ENCODE data around the gene LGALS1.
A peak's percentile ranks its signal among the peaks of the same experiment; 100 is the strongest.

Gene LGALS1

GRCh38 chr22:37678372-37678771, 2.9 kb downstream of the LGALS1 start:
- no peak overlapping the region for H3K4me3 ChIP-seq (ENCODE audit: low read depth, low read length)
- no peak for TF ChIP-seq CTCF (IDR thresholded peaks at IDR 0.05; ENCODE audit: low read depth, low read length, missing control alignments)
- DNase-seq (ENCODE audit: low read depth): no peak

GRCh38 chr22:37679670-37680069, 4.2 kb downstream of the LGALS1 start:
- TF ChIP-seq CTCF (IDR thresholded peaks at IDR 0.05; ENCODE audit: low read depth, low read length, missing control alignments): no peak
- DNase-seq (ENCODE audit: low read depth): no peak

GRCh38 chr22:37680191-37680851, 4.9 kb downstream of the LGALS1 start:
- H3K4me3 ChIP-seq (ENCODE audit: low read depth, low read length): no peak overlapping the region
- no peak for DNase-seq (ENCODE audit: low read depth)
- no peak for TF ChIP-seq CTCF (IDR thresholded peaks at IDR 0.05; ENCODE audit: low read depth, low read length, missing control alignments)

More at GRCh38 chr22:37679670-37680069, 4.2 kb downstream of the LGALS1 start:
- no peak overlapping the region for H3K4me3 ChIP-seq (ENCODE audit: low read depth, low read length)

GRCh38 chr22:37681001-37681424, 5.6 kb downstream of the LGALS1 start:
- no peak for DNase-seq (ENCODE audit: low read depth)
- TF ChIP-seq CTCF (IDR thresholded peaks at IDR 0.05; ENCODE audit: low read depth, low read length, missing control alignments): no peak

GRCh38 chr22:37681556-37682049, 6.2 kb downstream of the LGALS1 start:
- DNase-seq (ENCODE audit: low read depth): no peak
- peak; percentile 94 for TF ChIP-seq CTCF (IDR thresholded peaks at IDR 0.05; ENCODE audit: low read depth, low read length, missing control alignments)
- H3K4me3 ChIP-seq (ENCODE audit: low read depth, low read length): no peak overlapping the region

More at GRCh38 chr22:37681001-37681424, 5.6 kb downstream of the LGALS1 start:
- H3K4me3 ChIP-seq (ENCODE audit: low read depth, low read length): no peak overlapping the region

GRCh38 chr22:37684803-37685615, 9.6 kb downstream of the LGALS1 start:
- no peak for TF ChIP-seq CTCF (IDR thresholded peaks at IDR 0.05; ENCODE audit: low read depth, low read length, missing control alignments)
- DNase-seq (ENCODE audit: low read depth): no peak

More at GRCh38 chr22:37684803-37685615, 9.6 kb downstream of the LGALS1 start:
- H3K4me3 ChIP-seq (ENCODE audit: low read depth, low read length): no peak overlapping the region

Measured in GM12864 (cell line).